Measurements from ENCODE around the gene TAF5L.

DNA sequence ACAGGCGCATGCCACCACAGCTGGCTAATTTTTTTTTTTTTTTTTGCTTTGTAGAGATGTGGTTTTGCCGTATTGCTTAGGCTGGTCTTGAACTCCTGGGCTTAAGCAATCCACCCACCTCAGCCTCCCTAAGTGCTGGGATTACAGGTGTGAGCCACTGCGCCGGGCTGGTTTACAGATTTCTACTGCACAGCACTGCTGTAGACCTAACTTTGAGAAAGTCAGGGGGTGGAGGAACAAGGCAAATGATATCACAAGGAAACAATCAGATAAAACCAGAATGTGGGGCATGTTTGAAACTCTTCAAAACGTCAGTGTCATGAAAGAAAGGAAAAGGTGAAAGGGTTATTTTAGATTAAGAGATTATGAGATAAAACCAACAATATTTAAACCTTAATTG is 45.4 kb upstream of the TAF5L start:
- TF ChIP-seq, protein P1, sequence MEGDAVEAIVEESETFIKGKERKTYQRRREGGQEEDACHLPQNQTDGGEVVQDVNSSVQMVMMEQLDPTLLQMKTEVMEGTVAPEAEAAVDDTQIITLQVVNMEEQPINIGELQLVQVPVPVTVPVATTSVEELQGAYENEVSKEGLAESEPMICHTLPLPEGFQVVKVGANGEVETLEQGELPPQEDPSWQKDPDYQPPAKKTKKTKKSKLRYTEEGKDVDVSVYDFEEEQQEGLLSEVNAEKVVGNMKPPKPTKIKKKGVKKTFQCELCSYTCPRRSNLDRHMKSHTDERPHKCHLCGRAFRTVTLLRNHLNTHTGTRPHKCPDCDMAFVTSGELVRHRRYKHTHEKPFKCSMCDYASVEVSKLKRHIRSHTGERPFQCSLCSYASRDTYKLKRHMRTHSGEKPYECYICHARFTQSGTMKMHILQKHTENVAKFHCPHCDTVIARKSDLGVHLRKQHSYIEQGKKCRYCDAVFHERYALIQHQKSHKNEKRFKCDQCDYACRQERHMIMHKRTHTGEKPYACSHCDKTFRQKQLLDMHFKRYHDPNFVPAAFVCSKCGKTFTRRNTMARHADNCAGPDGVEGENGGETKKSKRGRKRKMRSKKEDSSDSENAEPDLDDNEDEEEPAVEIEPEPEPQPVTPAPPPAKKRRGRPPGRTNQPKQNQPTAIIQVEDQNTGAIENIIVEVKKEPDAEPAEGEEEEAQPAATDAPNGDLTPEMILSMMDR (IDR thresholded peaks at IDR 0.05), result no peak
- no peak for TF ChIP-seq POLR2A (IDR thresholded peaks at IDR 0.05)
